Natural killer cell (primary cell): ENCODE results near the gene BTBD9. TPM values are rescaled to one million over a fixed set of nuclear protein-coding genes. Genes with fewer than 3 reads are reported as not detected.

Experiments used
- ATAC-seq, 3 donors: fragments of 150-1000 bp in 2 of 3; fragments of 200-7000 bp in 1 of 3; cut with Tn5 transposase; 1 replicate in 1 of 3; 2 replicates in 2 of 3; pipeline ENCODE4 v1.10.0; 2021; ENCODE audit warnings: mild to moderate bottlenecking in 2 of 3, moderate library complexity in 2 of 3
- DNase-seq, 2 donors: peaks; one replicate each; pipeline versions ENCODE4 v3.0.0 to v3.0.0-alpha.2; 2013 to 2021; ENCODE audit warnings: mixed read lengths in 1 of 2
- H3K27ac ChIP-seq: one replicate; pipeline ENCODE4 v1.5.1; 2013; ENCODE audit warnings: mild to moderate bottlenecking, low read length
- H3K27me3 ChIP-seq: one replicate; pipeline ENCODE4 v1.6.1; 2013; ENCODE audit warnings: low read length; ENCODE audit not compliant: control insufficient read depth, insufficient read depth
- H3K36me3 ChIP-seq: one replicate; pipeline ENCODE4 v1.6.1; 2013; ENCODE audit warnings: low read length; ENCODE audit not compliant: control insufficient read depth, insufficient read depth
- H3K4me1 ChIP-seq: one replicate; pipeline ENCODE4 v1.6.1; 2013; ENCODE audit warnings: low read length; ENCODE audit not compliant: control insufficient read depth, insufficient read depth
- H3K4me3 ChIP-seq: one replicate; pipeline ENCODE4 v1.5.1; 2013; ENCODE audit warnings: low read length
- H3K9me3 ChIP-seq: one replicate; pipeline ENCODE4 v1.6.1; 2013; ENCODE audit warnings: low read length; ENCODE audit not compliant: control insufficient read depth, insufficient read depth
- H3K27ac Mint-ChIP-seq, 2 donors: one replicate each; pipeline ENCODE4 v1.8.0; 2022; ENCODE audit warnings: mild to moderate bottlenecking in 2 of 2, mixed read lengths in 2 of 2, moderate library complexity in 1 of 2
- H3K27me3 Mint-ChIP-seq, 2 donors: one replicate each; pipeline ENCODE4 v1.8.0; 2022; ENCODE audit warnings: low read depth in 2 of 2, mixed read lengths in 2 of 2
- H3K36me3 Mint-ChIP-seq: one replicate; pipeline ENCODE4 v1.8.0; 2022; ENCODE audit warnings: mixed read lengths
- H3K4me1 Mint-ChIP-seq, 2 donors: one replicate each; pipeline ENCODE4 v1.8.0; 2022; ENCODE audit warnings: mixed read lengths in 2 of 2
- H3K4me3 Mint-ChIP-seq: one replicate; pipeline ENCODE4 v1.8.0; 2022; ENCODE audit warnings: mild to moderate bottlenecking, moderate library complexity, mixed read lengths
- H3K9me3 Mint-ChIP-seq, 2 donors: one replicate each; pipeline ENCODE4 v1.8.0; 2022; ENCODE audit warnings: mixed read lengths in 2 of 2
- CTCF ChIP-seq: fragments of 200-600 bp; IDR thresholded peaks from one replicate; pipeline ENCODE4 v1.8.0; 2022; ENCODE audit warnings: antibody characterized with exemption
- WGBS: methylation state at CpG from one replicate; pipeline ENCODE4 v1.1.7; 2013; ENCODE audit warnings: missing lambda C conversion rate; ENCODE audit not compliant: insufficient coverage; 5-methylcytosine and 5-hydroxymethylcytosine counted together
- intact Hi-C: fragments of 100-400 bp; cut with micrococcal nuclease; formaldehyde crosslinking; loops from one replicate; pipeline ENCODE4 v1.14.2; 2022
- total RNA-seq, 4 donors: library from RNA; stranded (reverse); fragments of 120-200 nt in 1 of 4; gene quantifications; one replicate each; pipeline versions ENCODE4 v1.2.3 to v1.2.4, GENCODE V29; 2013 to 2022

BTBD9 gene
- total RNA-seq, 3 donors from 2014 or later (not counting 1 experiment from before 2014, with no cell fraction given), result 51.6 to 70.3 (median 54.3) TPM

DNA sequence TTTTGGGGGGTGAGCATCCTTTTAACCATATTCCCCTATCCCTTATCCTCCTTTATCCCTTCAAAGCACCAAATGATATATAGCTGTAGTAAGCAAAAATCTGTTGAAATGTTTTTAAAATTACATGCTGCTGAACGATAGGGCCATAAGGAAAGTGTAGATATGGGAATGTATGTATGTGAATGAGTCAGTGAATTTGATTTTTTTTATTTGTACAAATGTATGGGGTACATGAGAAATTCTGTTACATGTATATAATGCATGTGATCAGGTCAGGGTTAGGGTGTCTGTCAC is 493.0 kb downstream of the BTBD9 start:
- H3K36me3 Mint-ChIP-seq, result no peaks in the 10 kb centered on the region
- peak overlapping the region; percentile 1 to 3 for H3K27ac Mint-ChIP-seq
- no peak overlapping the region for H3K27ac ChIP-seq

DNA sequence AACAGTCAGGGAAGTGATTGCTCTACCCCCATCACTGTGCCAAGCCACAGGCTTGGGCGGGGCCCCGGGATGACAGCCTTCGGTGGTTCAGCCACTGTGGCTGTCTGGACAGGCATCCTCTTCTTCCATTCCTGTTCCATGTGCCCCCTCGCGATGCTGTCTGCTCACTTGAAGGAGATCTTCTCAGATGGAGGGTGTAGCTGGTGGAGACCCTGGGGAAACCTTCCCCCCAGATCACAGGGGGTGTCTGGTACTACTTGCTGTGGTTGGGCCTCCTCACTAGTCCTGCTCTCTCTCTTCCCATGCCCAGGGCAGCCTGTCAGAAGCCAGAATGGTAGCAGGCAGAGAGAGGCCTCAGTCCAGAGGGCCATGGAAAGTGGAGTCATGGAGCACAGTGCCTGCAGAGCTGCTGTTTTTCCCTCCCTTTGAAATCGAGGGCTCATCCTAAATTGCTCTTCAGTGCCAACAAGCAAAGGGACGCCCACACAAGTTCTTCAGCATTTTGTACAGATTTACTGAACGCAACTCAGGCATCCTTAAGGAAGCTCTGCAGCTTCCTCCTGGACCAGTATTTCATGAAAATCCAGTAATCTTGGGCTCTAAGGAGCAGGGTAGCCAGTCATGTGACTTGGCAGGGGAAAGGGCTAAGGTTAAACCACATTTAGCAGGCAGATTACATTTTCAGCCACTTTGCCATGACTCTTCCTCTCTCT is 493.6 kb downstream of the BTBD9 start:
- Mint-ChIP-seq H3K27ac (peak overlapping the region; percentile 4 to 41), H3K4me1 (peaks cover 58 to 69% of the 10 kb centered on the region in 2 donors)
- no peak for TF ChIP-seq CTCF

More for the DNA sequence above, 493.0 kb downstream of the BTBD9 start:
- no peak for TF ChIP-seq CTCF
- intact Hi-C loops, result no loop called here
- no peak overlapping the region for H3K4me3 Mint-ChIP-seq
- Histone ChIP-seq H3K36me3 (peaks cover 7% of the 10 kb centered on the region), H3K4me3 (no peak overlapping the region), H3K4me1 (no peaks in the 10 kb centered on the region), H3K9me3 (no peaks in the 10 kb centered on the region), H3K27me3 (no peaks in the 10 kb centered on the region)
- no peak for ATAC-seq
- no peaks in the 10 kb centered on the region for H3K27me3 Mint-ChIP-seq
- 100% methylated on average over 1 of the region's 1 CpG for WGBS
- H3K9me3 Mint-ChIP-seq, result no peaks in the 10 kb centered on the region
- no peak for DNase-seq
- peaks cover 53 to 67% of the 10 kb centered on the region in 2 donors for H3K4me1 Mint-ChIP-seq

DNA sequence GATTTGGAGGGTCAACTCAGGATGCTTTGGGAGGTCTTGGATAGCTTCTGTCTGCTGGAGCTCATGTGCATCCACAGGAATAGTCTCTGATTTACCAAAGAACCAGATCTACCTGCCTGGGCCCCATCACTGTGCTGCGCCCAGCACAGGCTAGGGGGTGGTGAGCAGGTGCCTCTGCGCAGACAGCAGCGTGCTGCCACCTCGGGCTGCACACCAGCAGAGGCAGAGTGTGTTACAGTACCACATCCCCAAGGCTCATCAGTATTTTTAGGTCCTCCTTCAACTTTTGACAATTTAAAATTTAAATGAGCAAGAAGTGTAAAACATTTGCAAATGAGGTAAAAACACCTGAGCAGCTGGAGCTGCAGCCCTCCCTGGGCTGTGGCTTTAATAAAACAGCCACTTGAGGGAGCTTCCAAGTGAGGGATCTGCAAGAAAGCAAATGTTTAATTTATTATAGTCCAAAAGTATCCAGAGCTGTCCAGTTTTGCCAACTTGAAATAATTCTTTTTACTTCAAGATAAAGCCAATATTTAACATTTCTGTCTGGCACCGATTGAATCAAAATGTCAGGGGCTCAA is 495.3 kb downstream of the BTBD9 start:
- ATAC-seq, result no peak
- H3K4me3 ChIP-seq, result no peak overlapping the region
- DNase-seq, result no peak
- Mint-ChIP-seq H3K36me3 (no peaks in the 10 kb centered on the region), H3K4me1 (peaks cover 56 to 68% of the 10 kb centered on the region in 2 donors), H3K27me3 (no peaks in the 10 kb centered on the region), H3K4me3 (no peak overlapping the region), H3K9me3 (no peaks in the 10 kb centered on the region), H3K27ac (no peak overlapping the region)
- H3K27ac ChIP-seq, result no peak overlapping the region
- no peak for TF ChIP-seq CTCF
- no peaks in the 10 kb centered on the region for H3K4me1 ChIP-seq
- 100% methylated on average over 5 of the region's 5 CpGs for WGBS
- no peaks in the 10 kb centered on the region for H3K27me3 ChIP-seq
- H3K36me3 ChIP-seq, result peaks cover 4% of the 10 kb centered on the region
- intact Hi-C loops, result no loop called here
- H3K9me3 ChIP-seq, result no peaks in the 10 kb centered on the region

More for the DNA sequence above, 493.6 kb downstream of the BTBD9 start:
- no peaks in the 10 kb centered on the region for H3K27me3 Mint-ChIP-seq
- DNase-seq, result no peak
- Histone ChIP-seq H3K9me3 (no peaks in the 10 kb centered on the region), H3K27me3 (no peaks in the 10 kb centered on the region), H3K4me1 (no peaks in the 10 kb centered on the region), H3K27ac (no peak overlapping the region), H3K4me3 (no peak overlapping the region), H3K36me3 (peaks cover 7% of the 10 kb centered on the region)
- no peak for ATAC-seq
- H3K9me3 Mint-ChIP-seq, result no peaks in the 10 kb centered on the region
- no peaks in the 10 kb centered on the region for H3K36me3 Mint-ChIP-seq
- WGBS, result 89% methylated on average over 6 of the region's 8 CpGs
- intact Hi-C loops, result no loop called here
- no peak overlapping the region for H3K4me3 Mint-ChIP-seq
